GM18507 (cell line): ENCODE data around the gene ATF6.
"Not testable (repeated sequence)": the region's sequence is repeated elsewhere in the genome, so short reads cannot be mapped to it uniquely, and the experiment has no call there.

Experiments
- DNase-seq: peaks from one replicate; pipeline ENCODE4 v3.0.0; 2011; ENCODE audit warnings: low read depth; ENCODE audit not compliant: insufficient read length; ENCODE audit errors: extremely low spot score
- FAIRE-seq: peaks from 2 replicates; lab custom pipeline; 2011; peaks lifted over from hg19 to GRCh38; lab: Jason Lieb, UNC

ATF6 gene

DNA sequence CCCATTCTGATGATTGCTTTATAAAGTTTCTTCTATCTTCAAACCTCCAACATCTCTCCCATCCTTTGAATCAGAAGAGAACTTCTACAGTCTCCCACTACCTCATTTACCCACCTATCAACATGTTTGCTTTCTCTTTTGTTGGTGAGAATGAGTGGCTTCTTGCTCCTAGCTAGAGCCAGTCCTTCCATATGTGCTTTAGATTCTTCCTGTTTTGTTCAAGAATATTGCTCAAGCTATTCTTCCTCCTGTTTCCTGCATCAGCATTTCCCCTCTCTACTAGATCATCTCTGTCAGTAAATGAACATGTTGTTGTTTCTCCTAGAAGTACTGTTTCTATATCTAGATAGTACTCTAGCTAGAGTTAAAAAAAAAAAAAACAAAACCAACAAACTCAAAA, 6.3 kb downstream of the ATF6 start:
- DNase-seq: no peak
- FAIRE-seq: no peak

DNA sequence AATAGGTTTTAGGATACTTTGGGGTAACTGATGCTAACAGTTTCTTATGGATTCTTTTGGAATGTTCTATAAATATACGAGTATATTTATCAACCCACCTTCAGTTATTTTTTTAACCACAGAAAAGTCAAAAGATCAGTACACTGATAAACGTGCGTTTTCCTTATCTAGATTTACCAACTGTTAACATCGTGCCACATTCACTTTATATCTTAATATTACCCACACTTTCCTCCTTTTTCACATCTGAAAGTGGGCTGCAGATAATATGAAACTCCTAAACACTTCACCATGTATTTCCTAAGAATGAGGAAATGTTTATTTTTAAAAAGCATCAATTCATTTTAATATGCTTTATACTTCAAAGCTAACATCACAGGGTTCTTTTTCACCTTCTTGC, 7.7 kb downstream of the ATF6 start:
- FAIRE-seq: peak; percentile 21

DNA sequence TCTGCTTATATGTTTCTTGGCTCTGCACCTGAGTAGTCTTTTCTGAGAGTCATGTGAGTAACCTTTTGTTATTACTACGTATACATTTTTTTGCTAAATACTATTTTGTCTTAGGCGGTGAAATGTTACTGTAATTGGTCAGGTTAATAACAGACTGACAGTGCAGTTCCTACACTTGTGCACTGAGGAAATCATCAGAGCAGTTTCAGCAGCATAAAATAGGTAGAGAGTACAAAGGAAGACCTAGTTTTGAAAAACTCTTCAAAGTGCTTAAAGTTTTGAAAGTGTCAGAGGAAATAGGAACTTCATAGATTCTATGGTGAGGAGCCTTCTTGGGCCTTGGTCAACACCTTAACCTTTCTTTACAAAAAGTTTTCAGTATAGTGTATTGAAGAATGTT, 11.1 kb downstream of the ATF6 start:
- peak; percentile 59 for FAIRE-seq

More for the DNA sequence above, 7.7 kb downstream of the ATF6 start:
- no peak for DNase-seq

DNA sequence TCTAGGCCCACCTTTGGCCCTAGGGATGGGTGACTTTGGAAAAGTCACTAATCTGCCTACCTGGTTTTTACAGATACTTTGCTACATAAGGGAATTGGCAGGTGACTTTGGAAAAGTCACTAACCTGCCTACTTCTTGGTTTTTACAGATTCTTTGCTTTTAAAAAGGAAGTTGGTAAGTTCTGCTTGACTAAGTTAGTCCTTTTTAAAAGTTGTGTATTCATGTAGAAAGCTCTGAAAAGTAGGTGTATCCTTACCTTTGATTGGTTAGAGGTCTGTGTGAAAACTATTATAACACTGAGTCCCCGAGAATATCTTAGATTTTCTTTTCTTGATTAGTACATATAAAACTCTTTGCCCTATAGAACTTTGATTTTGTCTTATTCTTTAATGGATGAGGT, 12.4 kb downstream of the ATF6 start:
- DNase-seq: no peak
- peak; percentile 69 for FAIRE-seq

More for the DNA sequence above, 11.1 kb downstream of the ATF6 start:
- DNase-seq: no peak

DNA sequence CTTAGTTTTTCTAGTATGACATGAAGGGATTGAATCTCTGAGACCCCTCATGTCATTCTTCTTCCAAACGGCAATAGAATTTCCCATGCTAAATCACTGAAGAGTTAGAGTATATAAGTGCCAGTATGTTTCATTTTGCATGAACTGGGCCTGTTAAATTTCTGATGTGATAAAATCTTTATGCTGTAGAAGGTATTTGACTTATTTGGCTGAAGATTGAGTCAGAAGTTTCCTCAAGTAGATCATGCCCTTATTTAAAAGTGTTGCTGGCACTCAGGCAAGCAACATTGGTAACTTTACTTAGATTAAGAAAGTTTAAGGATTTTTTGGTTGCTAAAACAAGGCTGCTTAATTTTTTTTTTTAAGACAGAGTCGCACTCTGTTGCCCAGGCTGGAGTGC, 13.3 kb downstream of the ATF6 start:
- FAIRE-seq (peak; percentile 42), DNase-seq (no peak)

DNA sequence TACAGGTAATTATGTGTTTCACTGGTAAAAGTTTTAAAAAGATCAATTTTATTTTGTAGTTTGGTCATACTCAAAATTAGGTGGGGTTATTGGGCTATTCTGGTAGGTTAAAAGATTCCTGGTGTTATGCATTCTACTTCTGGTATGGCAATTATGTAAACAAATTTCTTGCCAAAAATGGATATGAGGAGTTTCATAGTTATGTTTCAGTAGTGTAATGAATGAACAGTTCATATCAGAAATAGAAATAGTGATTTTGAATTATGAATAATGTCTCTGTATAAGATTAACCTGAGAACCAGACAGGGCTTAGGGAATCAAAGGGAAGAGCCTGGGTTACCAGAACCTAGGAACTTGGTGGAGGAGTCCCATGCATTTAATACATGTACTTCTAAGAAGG, 15.9 kb downstream of the ATF6 start:
- peak; percentile 80 for FAIRE-seq
- DNase-seq: no peak

DNA sequence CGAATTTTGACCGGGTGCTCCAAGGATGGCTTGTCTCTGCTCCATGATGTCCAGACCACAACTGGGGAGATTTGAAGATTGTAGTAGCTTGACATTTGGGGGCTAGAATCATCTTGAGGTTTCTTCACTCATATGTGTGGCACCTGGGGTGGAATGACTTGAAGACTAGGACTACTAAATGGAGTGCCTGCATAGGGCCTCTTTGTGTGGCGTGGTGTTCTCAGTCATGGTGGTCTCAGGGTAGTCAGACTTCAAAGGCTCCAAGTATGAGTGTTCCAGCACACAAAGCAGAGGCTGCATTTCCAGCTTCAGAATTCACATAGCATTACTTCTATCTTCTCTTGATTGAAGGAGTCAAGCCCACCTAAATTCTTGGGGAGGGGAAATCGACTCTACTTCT, 16.8 kb downstream of the ATF6 start:
- DNase-seq: no peak
- FAIRE-seq: no peak

DNA sequence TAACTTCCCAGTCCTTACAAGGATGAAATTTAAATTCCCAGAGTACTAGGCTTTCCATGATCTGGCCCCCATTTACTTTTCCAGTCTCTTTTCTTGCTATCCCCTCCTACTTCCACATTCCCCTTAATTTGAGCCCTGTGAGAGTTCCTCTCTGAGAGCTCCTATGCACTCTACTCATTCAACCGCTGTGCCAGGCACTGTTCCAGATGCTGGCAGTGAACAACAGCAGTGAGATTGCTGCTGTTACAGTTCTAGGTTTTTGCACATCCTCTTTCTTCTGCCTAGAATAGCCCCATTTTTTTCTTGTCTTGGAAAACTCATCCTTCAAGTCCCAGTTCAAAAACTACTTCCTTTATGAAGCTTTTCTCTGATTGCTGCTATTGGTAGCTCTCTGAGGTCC, 18.8 kb downstream of the ATF6 start:
- FAIRE-seq (no peak), DNase-seq (no peak)

DNA sequence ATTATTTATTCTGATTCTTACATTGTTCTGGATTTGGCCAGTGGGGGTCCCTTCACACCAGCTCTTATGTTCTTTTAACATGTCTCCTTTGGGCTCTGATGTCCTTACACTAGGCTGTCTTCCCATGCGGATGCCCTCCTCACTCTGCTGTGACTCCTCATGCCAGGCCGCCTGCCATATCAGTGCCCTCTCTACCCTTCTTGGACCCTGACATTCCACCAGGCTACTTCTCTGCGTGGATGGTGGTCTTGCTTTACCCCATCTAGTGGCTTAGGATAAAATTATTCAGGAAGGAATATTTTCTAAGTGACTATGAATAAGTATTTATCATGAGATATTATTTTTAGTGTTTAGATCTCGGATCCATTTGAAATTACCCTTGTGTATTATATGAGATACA, 21.2 kb downstream of the ATF6 start:
- DNase-seq: no peak
- no peak for FAIRE-seq

DNA sequence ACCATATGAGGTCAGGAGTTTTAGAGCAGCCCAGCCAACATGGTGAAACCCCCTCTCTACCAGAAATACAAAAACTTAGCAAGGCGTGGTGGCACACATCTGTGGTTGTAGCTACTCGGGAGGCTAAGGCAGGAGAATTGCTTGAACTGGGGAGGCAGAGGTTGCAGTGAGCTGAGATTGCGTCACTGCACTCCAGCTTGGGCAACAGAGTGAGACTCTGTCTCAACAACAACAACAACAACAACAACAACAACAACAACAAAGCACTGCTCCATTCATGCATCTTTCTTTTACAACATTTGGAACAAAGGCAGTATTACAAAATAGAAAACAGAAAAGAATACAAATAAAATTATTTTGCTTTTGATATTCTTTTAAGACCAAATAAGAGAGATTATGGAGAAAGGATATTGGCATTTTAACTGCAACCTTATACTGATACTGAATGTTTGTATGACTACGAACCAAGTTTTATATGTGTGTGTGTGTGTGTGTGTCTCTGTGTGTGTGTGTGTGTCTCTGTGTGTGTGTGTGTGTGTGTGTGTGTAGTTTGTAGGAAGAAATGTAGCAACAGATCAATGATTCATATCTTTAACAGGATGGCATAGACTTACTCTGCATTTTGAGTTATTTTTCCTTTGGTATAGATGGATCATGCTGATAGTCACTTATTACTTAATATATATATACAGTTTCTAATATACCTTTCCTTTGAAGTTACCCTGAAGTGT, 24.6 kb downstream of the ATF6 start:
- DNase-seq (no peak), FAIRE-seq (no peak)

DNA sequence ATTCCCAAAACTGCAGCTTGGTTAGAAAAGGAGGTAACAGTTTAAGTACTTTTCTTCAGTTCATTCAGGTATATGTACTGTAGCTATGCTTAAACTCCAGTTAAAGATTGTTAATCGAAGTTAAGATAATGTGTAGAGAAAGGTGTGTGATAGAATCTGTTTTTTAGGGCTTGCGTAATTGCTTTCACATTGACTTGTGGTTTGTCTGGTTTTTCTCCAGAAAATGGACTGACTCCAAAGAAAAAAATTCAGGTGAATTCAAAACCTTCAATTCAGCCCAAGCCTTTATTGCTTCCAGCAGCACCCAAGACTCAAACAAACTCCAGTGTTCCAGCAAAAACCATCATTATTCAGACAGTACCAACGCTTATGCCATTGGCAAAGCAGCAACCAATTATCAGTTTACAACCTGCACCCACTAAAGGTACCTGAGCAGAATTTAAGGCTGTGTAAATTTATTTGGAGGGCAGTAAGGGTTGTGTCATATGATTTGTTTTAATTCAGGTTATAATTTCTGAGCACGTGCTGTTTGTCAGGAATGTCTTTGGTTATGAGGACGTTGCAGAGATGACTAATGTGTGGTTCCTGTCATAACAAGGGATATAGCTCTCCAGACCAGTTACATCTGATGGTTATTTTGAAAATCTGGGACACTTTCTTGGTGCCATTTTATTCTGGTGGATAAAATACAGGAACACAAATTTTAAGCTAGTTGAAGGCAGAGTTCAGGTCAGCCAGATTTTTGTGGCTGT, 26.0 kb downstream of the ATF6 start:
- FAIRE-seq (peak; percentile 45), DNase-seq (no peak)

DNA sequence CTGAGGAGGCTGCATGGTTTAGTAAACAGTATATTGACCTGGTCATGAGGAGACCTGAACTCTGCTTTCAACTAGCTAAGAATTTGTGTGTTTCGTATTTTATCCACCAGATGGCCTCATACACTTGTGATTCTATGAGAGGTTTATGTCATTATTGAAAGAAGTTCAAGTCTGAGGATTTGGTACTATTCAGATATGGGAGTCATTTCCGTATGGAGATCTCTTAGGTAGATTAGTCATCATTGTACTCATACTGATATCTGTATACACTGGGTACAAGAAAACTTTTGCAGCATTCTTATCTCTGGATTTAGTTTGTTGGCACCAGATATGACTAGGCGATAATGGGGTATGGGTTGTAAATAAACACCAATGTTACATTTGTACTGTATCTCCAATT, 26.6 kb downstream of the ATF6 start:
- FAIRE-seq: peak; percentile 83
- no peak for DNase-seq

DNA sequence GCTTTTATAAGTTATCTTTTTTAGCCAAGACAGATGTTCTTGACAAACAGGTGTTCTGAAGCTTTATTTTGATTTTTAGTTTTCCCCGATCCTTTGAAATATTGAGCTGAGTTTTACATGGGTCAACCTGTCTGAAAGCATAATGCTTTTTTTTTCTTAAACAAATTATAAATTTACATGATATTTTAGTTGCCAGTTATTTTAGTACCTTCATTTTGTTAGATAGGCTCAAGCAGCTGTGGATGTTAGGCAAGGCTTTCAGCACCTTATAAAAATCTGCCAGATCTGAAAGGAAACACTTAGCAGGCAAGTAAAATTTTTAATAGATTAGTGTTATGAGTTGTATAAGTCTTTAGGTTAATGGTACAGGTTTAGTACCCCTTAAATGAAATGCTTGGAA, 33.7 kb downstream of the ATF6 start:
- DNase-seq (no peak), FAIRE-seq (no peak)

DNA sequence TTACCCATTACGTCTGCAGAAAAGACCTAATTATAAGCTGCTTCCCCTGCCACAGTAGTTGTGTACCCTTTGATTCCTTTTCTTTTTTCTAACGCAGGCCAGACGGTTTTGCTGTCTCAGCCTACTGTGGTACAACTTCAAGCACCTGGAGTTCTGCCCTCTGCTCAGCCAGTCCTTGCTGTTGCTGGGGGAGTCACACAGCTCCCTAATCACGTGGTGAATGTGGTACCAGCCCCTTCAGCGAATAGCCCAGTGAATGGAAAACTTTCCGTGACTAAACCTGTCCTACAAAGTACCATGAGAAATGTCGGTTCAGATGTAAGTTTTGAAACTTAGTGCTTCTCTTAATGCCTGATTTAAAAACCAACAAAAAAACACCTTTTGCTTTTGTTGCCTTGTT, 35.8 kb downstream of the ATF6 start:
- no peak for DNase-seq
- no peak for FAIRE-seq

DNA sequence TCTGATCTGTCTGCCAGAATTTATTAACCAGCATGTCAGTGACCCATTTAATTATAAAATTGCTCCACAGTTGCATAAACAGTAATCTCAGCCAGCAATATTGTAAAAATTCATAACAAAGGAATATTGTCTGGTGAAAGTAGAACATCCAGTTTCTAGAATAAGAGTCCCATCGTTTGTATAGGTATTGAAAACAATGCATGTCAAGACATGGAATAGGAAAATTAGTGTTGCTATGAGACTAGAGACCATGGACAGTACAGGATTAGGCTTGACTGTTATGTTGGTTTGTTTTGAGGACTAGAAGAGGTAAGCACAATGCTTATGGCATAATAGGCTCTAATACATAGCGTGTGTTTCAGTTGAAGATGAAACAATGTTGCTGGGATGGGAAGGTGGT, 37.1 kb downstream of the ATF6 start:
- FAIRE-seq: no peak

DNA sequence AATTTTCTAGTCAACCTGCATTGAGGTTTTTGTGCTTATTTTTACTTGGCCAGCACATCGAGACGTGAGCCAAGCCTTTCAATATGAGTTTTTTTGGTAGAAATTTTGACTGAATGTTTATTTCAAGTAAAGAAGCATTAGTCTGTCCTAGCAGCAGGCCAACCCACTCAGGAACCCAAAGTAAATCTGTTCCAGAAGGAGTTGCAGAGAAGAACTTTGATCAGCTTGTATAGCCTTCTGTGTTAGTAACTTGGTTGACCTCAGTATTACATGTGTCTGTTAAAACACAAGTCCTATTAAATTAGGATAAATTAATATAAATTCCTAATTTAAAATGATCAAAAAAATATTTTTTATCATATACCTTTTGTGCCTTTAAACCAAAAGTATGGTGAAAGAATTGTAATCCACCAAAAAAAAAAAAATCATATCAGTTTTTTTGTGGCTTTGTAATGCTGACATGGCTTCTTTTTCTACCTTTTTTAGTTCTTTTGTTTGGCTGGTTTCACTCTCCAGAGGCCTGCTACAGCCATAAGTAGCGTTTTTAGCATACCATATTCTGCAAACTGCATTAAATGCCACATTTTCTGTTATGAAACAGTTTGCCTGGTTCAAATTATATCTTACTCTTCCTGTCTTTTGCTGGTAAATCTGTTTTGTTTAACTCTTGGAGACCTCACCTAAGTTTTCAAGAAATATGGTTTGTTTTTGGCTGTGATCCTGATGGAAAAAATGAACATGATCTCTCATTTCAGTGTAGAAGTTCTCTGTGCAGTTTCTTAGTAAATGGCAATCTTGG, 39.5 kb downstream of the ATF6 start:
- no peak for FAIRE-seq

More for the DNA sequence above, 37.1 kb downstream of the ATF6 start:
- no peak for DNase-seq

DNA sequence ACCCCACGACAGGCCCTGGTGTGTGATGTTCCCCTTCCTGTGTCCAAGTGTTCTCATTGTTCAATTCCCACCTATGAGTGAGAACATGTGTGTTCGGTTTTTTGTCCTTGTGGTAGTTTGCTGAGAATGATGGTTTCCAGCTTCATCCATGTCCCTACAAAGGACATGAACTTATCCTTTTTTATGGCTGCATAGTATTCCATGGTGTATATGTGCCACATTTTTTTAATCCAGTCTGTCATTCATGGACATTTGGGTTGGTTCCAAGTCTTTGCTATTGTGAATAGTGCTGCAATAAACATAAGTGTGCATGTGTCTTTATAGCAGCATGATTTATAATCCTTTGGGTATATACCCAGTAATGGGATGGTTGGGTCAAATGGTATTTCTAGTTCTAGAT, 43.1 kb downstream of the ATF6 start:
- DNase-seq: not testable (repeated sequence)

More for the DNA sequence above, 39.5 kb downstream of the ATF6 start:
- DNase-seq: no peak

DNA sequence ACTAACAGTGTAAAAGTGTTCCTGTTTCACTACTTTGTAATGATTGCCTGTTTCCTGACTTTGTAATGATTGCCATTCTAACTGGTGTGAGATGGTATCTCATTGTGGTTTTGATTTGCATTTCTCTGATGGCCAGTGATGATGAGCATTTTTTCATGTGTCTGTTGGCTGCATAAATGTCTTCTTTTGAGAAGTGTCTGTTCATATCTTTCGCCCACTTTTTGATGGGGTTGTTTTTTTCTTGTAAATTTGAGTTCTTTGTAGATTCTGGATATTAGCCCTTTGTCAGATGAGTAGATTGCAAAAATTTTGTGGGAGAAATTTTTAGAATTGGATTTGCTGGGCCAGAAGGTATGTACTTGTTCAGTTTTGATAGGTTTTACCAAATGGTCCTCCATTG, 43.5 kb downstream of the ATF6 start:
- FAIRE-seq, DNase-seq: not testable (repeated sequence)

More for the DNA sequence above, 43.1 kb downstream of the ATF6 start:
- FAIRE-seq: not testable (repeated sequence)

DNA sequence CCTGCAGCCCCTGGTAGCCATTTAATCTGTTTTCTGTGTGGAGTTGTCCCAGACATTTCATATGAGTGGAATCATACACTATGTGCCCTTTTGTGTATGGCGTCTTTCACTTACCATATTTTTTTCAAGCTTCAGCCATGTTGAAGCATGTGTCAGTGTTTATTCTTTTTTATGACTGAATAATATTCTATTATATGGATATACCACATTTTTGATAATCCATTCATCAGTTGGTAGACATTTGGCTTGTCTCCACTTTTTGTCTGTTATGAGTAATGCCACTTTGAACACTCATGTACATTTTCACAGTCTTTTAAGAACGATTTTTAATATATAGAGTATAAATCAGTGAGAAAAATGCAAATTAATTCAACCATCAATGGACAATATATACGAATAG, 44.7 kb downstream of the ATF6 start:
- FAIRE-seq (no peak), DNase-seq (no peak)

DNA sequence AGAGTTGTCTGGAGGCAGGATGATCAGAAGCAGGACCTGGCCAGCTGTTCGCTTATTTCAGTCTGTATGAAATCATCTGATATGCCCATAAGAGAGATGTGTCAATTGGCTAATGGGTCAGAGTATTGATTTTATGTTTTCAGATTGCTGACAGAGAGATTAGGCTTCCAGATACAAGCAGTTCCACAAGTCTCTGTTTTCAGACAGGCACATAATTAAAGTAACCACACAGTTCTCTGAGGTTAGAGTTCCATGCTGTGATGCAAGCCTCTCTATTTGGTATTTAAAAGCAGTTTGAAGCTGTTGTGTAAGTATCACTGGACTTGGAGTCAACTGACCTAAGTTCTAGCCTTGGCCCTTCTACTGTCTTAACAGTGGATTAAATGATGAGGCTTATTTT, 50.1 kb downstream of the ATF6 start:
- DNase-seq (no peak), FAIRE-seq (no peak)
